ENCODE data around the gene PROC.

The PROC gene

GRCh38 chr2:127454595-127455565 is 36.7 kb downstream of the PROC start:
- TF ChIP-seq CTCF (IDR thresholded peaks at IDR 0.05; ENCODE audit: insufficient read depth, missing control alignments) = no peak
- peak; percentile 11 for FAIRE-seq
- DNase-seq (ENCODE audit: insufficient read length, low spot score) = peak; percentile 35

- no peak for TF ChIP-seq CTCF (IDR thresholded peaks at IDR 0.05; ENCODE audit: insufficient read depth, missing control alignments)
- DNase-seq (ENCODE audit: insufficient read length, low spot score) (no peak), FAIRE-seq (no peak)
These were observed 37.6 kb downstream of the PROC start for GRCh38 chr2:127455566-127456493.

- no peak for FAIRE-seq
- TF ChIP-seq CTCF (IDR thresholded peaks at IDR 0.05; ENCODE audit: insufficient read depth, missing control alignments) = no peak
These were observed 38.7 kb downstream of the PROC start for GRCh38 chr2:127456960-127457359.

GRCh38 chr2:127462461-127462860 is 44.2 kb downstream of the PROC start:
- DNase-seq (ENCODE audit: insufficient read length, low spot score) = no peak
- TF ChIP-seq CTCF (IDR thresholded peaks at IDR 0.05; ENCODE audit: insufficient read depth, missing control alignments) = no peak
- no peak for FAIRE-seq

More at GRCh38 chr2:127456960-127457359, 38.7 kb downstream of the PROC start:
- DNase-seq (ENCODE audit: insufficient read length, low spot score) = no peak

- FAIRE-seq (no peak), DNase-seq (ENCODE audit: insufficient read length, low spot score) (no peak)
- TF ChIP-seq CTCF (IDR thresholded peaks at IDR 0.05; ENCODE audit: insufficient read depth, missing control alignments) = no peak
These were observed 45.1 kb downstream of the PROC start for GRCh38 chr2:127463155-127463991.

- no peak for FAIRE-seq
- DNase-seq (ENCODE audit: insufficient read length, low spot score) = no peak
- no peak for TF ChIP-seq CTCF (IDR thresholded peaks at IDR 0.05; ENCODE audit: insufficient read depth, missing control alignments)
These were observed 46.4 kb downstream of the PROC start for GRCh38 chr2:127464470-127465257.

Measured in D721Med (cell line).